Stimulated activated CD8-positive, alpha-beta memory T cell treated with anti-CD3 and anti-CD28 coated beads, Interleukin-4, amount 100 ng/mL, for 48 hours (primary cell): Measurements from ENCODE around the gene BICC1.

Source experiments
- DNase-seq: peaks from one replicate; pipeline ENCODE4 v3.0.0-alpha.2; 2020

The BICC1 gene

GRCh38 chr10:58653139-58653538 is 140.5 kb downstream of the BICC1 start:
- DNase-seq = no peak

GRCh38 chr10:58660575-58661255 is 148.0 kb downstream of the BICC1 start:
- DNase-seq = no peak

GRCh38 chr10:58661336-58661735 is 148.7 kb downstream of the BICC1 start:
- no peak for DNase-seq

GRCh38 chr10:58661902-58662301 is 149.2 kb downstream of the BICC1 start:
- no peak for DNase-seq

GRCh38 chr10:58662314-58662713 is 149.6 kb downstream of the BICC1 start:
- no peak for DNase-seq

- no peak for DNase-seq
Observed at GRCh38 chr10:58665361-58665760, 152.7 kb downstream of the BICC1 start.

GRCh38 chr10:58666024-58666423 is 153.4 kb downstream of the BICC1 start:
- DNase-seq = no peak

- no peak for DNase-seq
Observed at GRCh38 chr10:58667658-58668310, 155.1 kb downstream of the BICC1 start.

- DNase-seq = no peak
Observed at GRCh38 chr10:58672845-58673244, 160.2 kb downstream of the BICC1 start.

- DNase-seq = no peak
Observed at GRCh38 chr10:58674251-58674650, 161.6 kb downstream of the BICC1 start.

GRCh38 chr10:58675321-58675720 is 162.6 kb downstream of the BICC1 start:
- DNase-seq = no peak

- DNase-seq = no peak
Observed at GRCh38 chr10:58691528-58691927, 178.9 kb downstream of the BICC1 start.

GRCh38 chr10:58693919-58694318 is 181.2 kb downstream of the BICC1 start:
- no peak for DNase-seq

- no peak for DNase-seq
Observed at GRCh38 chr10:58695022-58695421, 182.3 kb downstream of the BICC1 start.

- no peak for DNase-seq
Observed at GRCh38 chr10:58696736-58697135, 184.1 kb downstream of the BICC1 start.

- DNase-seq = no peak
Observed at GRCh38 chr10:58697691-58698090, 185.0 kb downstream of the BICC1 start.

- no peak for DNase-seq
Observed at GRCh38 chr10:58698777-58699356, 186.2 kb downstream of the BICC1 start.

GRCh38 chr10:58700591-58700990 is 187.9 kb downstream of the BICC1 start:
- no peak for DNase-seq

GRCh38 chr10:58701405-58702135 is 188.9 kb downstream of the BICC1 start:
- no peak for DNase-seq

GRCh38 chr10:58704226-58704625 is 191.6 kb downstream of the BICC1 start:
- no peak for DNase-seq

GRCh38 chr10:58704671-58705141 is 192.0 kb downstream of the BICC1 start:
- DNase-seq = no peak

GRCh38 chr10:58706836-58707235 is 194.2 kb downstream of the BICC1 start:
- DNase-seq = no peak

GRCh38 chr10:58712141-58712540 is 199.5 kb downstream of the BICC1 start:
- DNase-seq = no peak

GRCh38 chr10:58712982-58713381 is 200.3 kb downstream of the BICC1 start:
- no peak for DNase-seq
